Liver (tissue), 9 donors: ENCODE measurements around the gene FBLN1. TPM values are rescaled to one million over a fixed set of nuclear protein-coding genes. Genes with fewer than 3 reads are reported as not detected.

Experiments used
- DNase-seq: peaks from one replicate; pipeline ENCODE4 v3.0.0-alpha.2; 2017; ENCODE audit warnings: low spot score
- H3K27ac ChIP-seq, 2 donors: one replicate each; pipeline ENCODE4 v1.7.0; 2013; ENCODE audit warnings: inconsistent platforms in 2 of 2, low read length in 2 of 2, control low read depth in 1 of 2, low read depth in 1 of 2, mild to moderate bottlenecking in 1 of 2
- H3K27me3 ChIP-seq, 4 donors: one replicate each; pipeline versions ENCODE4 v1.6.1 to v1.7.0; 2013; ENCODE audit warnings: low read length in 3 of 4, inconsistent platforms in 1 of 4, mild to moderate bottlenecking in 1 of 4, moderate library complexity in 1 of 4; ENCODE audit not compliant: control insufficient read depth in 4 of 4, insufficient read depth in 4 of 4
- H3K36me3 ChIP-seq, 4 donors: one replicate each; pipeline versions ENCODE4 v1.6.1 to v1.7.0; 2013; ENCODE audit warnings: low read length in 3 of 4, mild to moderate bottlenecking in 3 of 4, low read depth in 1 of 4, moderate library complexity in 1 of 4; ENCODE audit not compliant: control insufficient read depth in 4 of 4, insufficient read depth in 3 of 4
- H3K4me1 ChIP-seq, 4 donors: one replicate each; pipeline versions ENCODE4 v1.6.1 to v1.7.0; 2013; ENCODE audit warnings: low read length in 3 of 4, mild to moderate bottlenecking in 3 of 4, moderate library complexity in 1 of 4; ENCODE audit not compliant: control insufficient read depth in 4 of 4, insufficient read depth in 4 of 4
- H3K4me3 ChIP-seq, 3 donors: one replicate each; pipeline versions ENCODE4 v1.6.1 to v1.7.0; 2013; ENCODE audit warnings: low read length in 3 of 3, control low read depth in 1 of 3, low read depth in 1 of 3, mild to moderate bottlenecking in 1 of 3
- H3K9ac ChIP-seq, 2 donors: one replicate each; pipeline ENCODE4 v1.7.0; 2013; ENCODE audit warnings: low read length in 2 of 2, mild to moderate bottlenecking in 2 of 2, moderate library complexity in 2 of 2, control low read depth in 1 of 2, low read depth in 1 of 2
- H3K9me3 ChIP-seq, 4 donors: one replicate each; pipeline versions ENCODE4 v1.6.1 to v1.7.0; 2013; ENCODE audit warnings: low read length in 3 of 4; ENCODE audit not compliant: control insufficient read depth in 4 of 4
- CTCF ChIP-seq: fragments of 150-350 bp; IDR thresholded peaks from 2 replicates; pipeline ENCODE4 v1.5.1; 2017; ENCODE audit warnings: improper control_type of control experiment, low read depth, low read length; ENCODE audit not compliant: missing input control
- HNF4A ChIP-seq, 2 donors: conservative IDR thresholded peaks; 2 replicates each; pipeline ENCODE4 v1.6.1; 2016; ENCODE audit warnings: antibody characterized with exemption in 2 of 2, mild to moderate bottlenecking in 2 of 2
- HNF4G ChIP-seq: IDR thresholded peaks from 2 replicates; pipeline ENCODE4 v1.6.1; 2016; ENCODE audit warnings: antibody characterized with exemption
- NR2F2 ChIP-seq: IDR thresholded peaks from 2 replicates; pipeline ENCODE4 v1.6.1; 2016; ENCODE audit warnings: antibody characterized with exemption
- RAD21 ChIP-seq, 2 donors: IDR thresholded peaks; 2 replicates each; pipeline ENCODE4 v1.6.1; 2016; ENCODE audit warnings: antibody characterized with exemption in 2 of 2, mild to moderate bottlenecking in 2 of 2
- REST ChIP-seq: IDR thresholded peaks from 2 replicates; pipeline ENCODE4 v1.6.1; 2016; ENCODE audit warnings: antibody characterized with exemption, mild to moderate bottlenecking
- RXRA ChIP-seq, 2 donors: IDR thresholded peaks; 2 replicates each; pipeline ENCODE4 v1.6.1; 2017 to 2018; ENCODE audit warnings: antibody characterized with exemption in 2 of 2, mild to moderate bottlenecking in 1 of 2
- TAF1 ChIP-seq: conservative IDR thresholded peaks from 2 replicates; pipeline ENCODE4 v1.6.1; 2016; ENCODE audit warnings: antibody characterized with exemption, mild to moderate bottlenecking
- YY1 ChIP-seq: IDR thresholded peaks from 2 replicates; pipeline ENCODE4 v1.6.1; 2016; ENCODE audit warnings: antibody characterized with exemption, mild to moderate bottlenecking
- ZBTB33 ChIP-seq: IDR thresholded peaks from 2 replicates; pipeline ENCODE4 v1.6.1; 2016; ENCODE audit warnings: antibody characterized with exemption
- WGBS: extraction: QIAGEN DNeasy Blood & Tissue Kit; methylation state at CpG from one replicate; pipeline ENCODE4 v1.1.7; 2013; 5-methylcytosine and 5-hydroxymethylcytosine counted together
- polyA plus RNA-seq, 2 donors: library from polyadenylated mRNA; stranded (reverse) in 1 of 2; unstranded in 1 of 2; fragments of 200-250 nt in 1 of 2; fragments of >200 nt in 1 of 2; fragmentation: Nextera tagmentation in 1 of 2; extraction: Ambion mirVana in 1 of 2; gene quantifications; one replicate each; pipeline versions ENCODE4 v1.2.1 to v1.2.3, GENCODE V29; 2013 to 2015
- total RNA-seq, 2 donors: library from RNA; depleted of rRNA; stranded (reverse); fragments of >200 nt; gene quantifications; one replicate each; pipeline ENCODE4 v1.2.3, GENCODE V29; 2014
- donor health status: healthy.
- donor health status: healthy.
- donor health status: healthy.
- donor health status: healthy.
- donor health status: healthy.

FBLN1 gene
- total and polyA plus RNA-seq, 4 donors, result 2.2 to 9.3 (median 6.3) TPM

- no peak overlapping the region for H3K27ac ChIP-seq
- peaks cover 0 to 8% (median 2%) of the 10 kb centered on the region in 4 donors for H3K9me3 ChIP-seq
- no peak for DNase-seq
- no peaks in the 10 kb centered on the region for H3K36me3 ChIP-seq
- peaks cover 0 to 3% (median 0%) of the 10 kb centered on the region in 4 donors for H3K27me3 ChIP-seq
- TF ChIP-seq HNF4G (no peak), TAF1 (no peak), YY1 (no peak)
- no peaks in the 10 kb centered on the region for H3K4me1 ChIP-seq
- WGBS, result 96% methylated on average over 44 of the region's 44 CpGs
- H3K4me3 ChIP-seq, result no peak overlapping the region
- no peak overlapping the region for H3K9ac ChIP-seq
Observed at GRCh38 chr22:45562537-45563361, 60.1 kb downstream of the FBLN1 start.

GRCh38 chr22:45563362-45564040, 60.8 kb downstream of the FBLN1 start:
- Histone ChIP-seq H3K9me3 (peaks cover 0 to 8% (median 2%) of the 10 kb centered on the region in 4 donors), H3K9ac (no peak overlapping the region), H3K36me3 (no peaks in the 10 kb centered on the region), H3K4me1 (no peaks in the 10 kb centered on the region), H3K4me3 (no peak overlapping the region), H3K27ac (no peak overlapping the region), H3K27me3 (peaks cover 0 to 3% (median 0%) of the 10 kb centered on the region in 4 donors)
- 79% methylated on average over 20 of the region's 20 CpGs for WGBS
- no peak for DNase-seq
- TF ChIP-seq REST (no peak), CTCF (no peak), HNF4A (conservative IDR thresholded peaks at IDR 0.05) (no peak), NR2F2 (no peak), HNF4G (no peak)

- Histone ChIP-seq H3K4me1 (no peaks in the 10 kb centered on the region), H3K4me3 (no peak overlapping the region), H3K27ac (no peak overlapping the region), H3K9me3 (peaks cover 0 to 8% (median 2%) of the 10 kb centered on the region in 4 donors), H3K36me3 (no peaks in the 10 kb centered on the region), H3K9ac (no peak overlapping the region), H3K27me3 (peaks cover 0 to 3% (median 0%) of the 10 kb centered on the region in 4 donors)
- WGBS, result 88% methylated on average over 13 of the region's 13 CpGs
- DNase-seq, result no peak
- TF ChIP-seq ZBTB33 (no peak), TAF1 (no peak), HNF4A (conservative IDR thresholded peaks at IDR 0.05) (no peak), RXRA (IDR thresholded peaks at IDR 0.05) (no peak), RAD21 (IDR thresholded peaks at IDR 0.05) (no peak)
Observed at GRCh38 chr22:45564349-45565030, 61.8 kb downstream of the FBLN1 start.
